ENCODE results near the gene C2CD3. TPM values are rescaled to one million over a fixed set of nuclear protein-coding genes. Genes with fewer than 3 reads are reported as not detected.

Gene C2CD3
- total and polyA plus RNA-seq, 10 of the 15 experiments (the other 5 are each of a cell fraction or from before 2014, with no cell fraction given), result 2.3 to 24.0 (median 16.3) TPM

- POLR2A ChIA-PET, result no interaction called here
Measured at GRCh38 chr11:74057249-74058151, 113.3 kb downstream of the C2CD3 start.

GRCh38 chr11:74055938-74056337, 114.9 kb downstream of the C2CD3 start:
- no TSS peak for BruUV-seq (replicated peaks)
- Histone ChIP-seq H3K9me3 (replicated peaks; ENCODE audit: control insufficient read depth, insufficient read depth, low read length) (peaks cover 2% of the 10 kb centered on the region; the same call in 1 of the 3 replicates), H3K27me3 (replicated peaks in 1 of 2; ENCODE audit: control insufficient read depth in 2 of 2, insufficient read depth in 2 of 2, low read length in 1 of 2) (no peaks in the 10 kb centered on the region), H2AFZ (ENCODE audit: control insufficient read depth, low read depth, low read length) (no peak overlapping the region), H3K4me2 (ENCODE audit: control insufficient read depth, insufficient read depth) (no peak overlapping the region), H3K36me3 (ENCODE audit: control insufficient read depth in 2 of 2, insufficient read depth in 2 of 2, low read length in 1 of 2) (peaks cover 0 to 7% of the 10 kb centered on the region in 2 experiments; a peak in 1 of 4 replicates), H3K79me2 (ENCODE audit: control insufficient read depth, insufficient read depth, low read length) (no peaks in the 10 kb centered on the region), H3K4me3 (no peak overlapping the region), H3K4me1 (ENCODE audit: control insufficient read depth, insufficient read depth, low read length) (no peaks in the 10 kb centered on the region), H4K20me1 (ENCODE audit: control insufficient read depth, insufficient read depth) (no peaks in the 10 kb centered on the region), H3K27ac (ENCODE audit: control insufficient read depth, insufficient read depth) (no peak overlapping the region), H3K9ac (ENCODE audit: control insufficient read depth, insufficient read depth, low read length) (no peak overlapping the region)
- ChIA-PET SMC1A (ENCODE audit: uncharacterized antibody, unreplicated experiment) (interaction anchor here (0.9 to 2.2 kb wide), 3 partner anchors 9 to 75 kb away, joined by 3 to 7 read pairs (median 3); no protein-coding TSS in a partner anchor), RAD21 (ENCODE audit: unreplicated experiment) (no interaction called here), CTCF (interaction anchor here (0.9 kb wide), 1 partner anchor 76 kb away, joined by 3 read pairs; no protein-coding TSS in a partner anchor), POLR2A (no interaction called here)
- no peak for ATAC-seq
- FAIRE-seq, result no peak
- no peak for DNase-seq (ENCODE audit: low read depth, low spot score)
- in situ Hi-C loops (cut with MboI) (no loop called here), intact Hi-C loops (cut with micrococcal nuclease; ENCODE audit: unreplicated experiment) (no loop called here)
- no peak for TF ChIP-seq HDAC6 (IDR thresholded peaks at IDR 0.05; ENCODE audit: unreplicated experiment)
- TF ChIP-seq TCF12 (IDR thresholded peaks at IDR 0.05; ENCODE audit: low read depth, low read length), result no peak
- no peak for TF ChIP-seq ZZZ3 (IDR thresholded peaks at IDR 0.05; ENCODE audit: control insufficient read depth, insufficient read length, low read depth)
- TF ChIP-seq RFX5 (IDR thresholded peaks at IDR 0.05; ENCODE audit: low read depth, low read length), result no peak
- TF ChIP-seq E2F4 (IDR thresholded peaks at IDR 0.05; ENCODE audit: low read depth, low read length), result no peak
- TF ChIP-seq NFXL1 (IDR thresholded peaks at IDR 0.05; ENCODE audit: borderline replicate concordance), result no peak
- no peak for TF ChIP-seq FOXM1 (IDR thresholded peaks at IDR 0.05; ENCODE audit: low read depth, low read length)
- TF ChIP-seq MTA3 (IDR thresholded peaks at IDR 0.05; ENCODE audit: borderline replicate concordance, low read length), result no peak
- no peak for TF ChIP-seq RB1 (IDR thresholded peaks at IDR 0.05; ENCODE audit: borderline replicate concordance)
- no peak for TF ChIP-seq ZNF217 (IDR thresholded peaks at IDR 0.05)
- TF ChIP-seq STAT1 (conservative IDR thresholded peaks at IDR 0.05), result no peak
- TF ChIP-seq TBL1XR1 (IDR thresholded peaks at IDR 0.05; ENCODE audit: low read depth, low read length), result no peak

More at GRCh38 chr11:74057249-74058151, 113.3 kb downstream of the C2CD3 start:
- TF ChIP-seq ZNF622 (IDR thresholded peaks at IDR 0.05), result no peak
- no peak for TF ChIP-seq ASH2L (IDR thresholded peaks at IDR 0.05; ENCODE audit: borderline replicate concordance, low read depth)
- no peak for TF ChIP-seq YY1 (IDR thresholded peaks at IDR 0.05; ENCODE audit: low read depth, low read length)
- TF ChIP-seq BHLHE40 (IDR thresholded peaks at IDR 0.05; ENCODE audit: borderline replicate concordance in 1 of 2, low read depth in 2 of 2, low read length in 1 of 2), result no peak
- no peak for TF ChIP-seq BCL11A (IDR thresholded peaks at IDR 0.05; ENCODE audit: low read depth, low read length)
- no peak for TF ChIP-seq IKZF2 (IDR thresholded peaks at IDR 0.05)
- TF ChIP-seq MEF2B (IDR thresholded peaks at IDR 0.05; ENCODE audit: partially characterized antibody, poor library complexity, severe bottlenecking), result no peak
- no peak for ATAC-seq
- no peak overlapping the region for H3K4me3 ChIP-seq
- WGBS (ENCODE audit: insufficient coverage, insufficient replicate concordance, low lambda C conversion rate, missing lambda C conversion rate), result 96% methylated on average over 8 of the region's 8 CpGs
- intact Hi-C loops (cut with micrococcal nuclease; ENCODE audit: unreplicated experiment), result no loop called here
- no peaks in the 10 kb centered on the region for H3K4me1 ChIP-seq (ENCODE audit: control insufficient read depth, insufficient read depth, low read length)
- peaks cover 0 to 7% of the 10 kb centered on the region in 2 experiments; a peak in 1 of 4 replicates for H3K36me3 ChIP-seq (ENCODE audit: control insufficient read depth in 2 of 2, insufficient read depth in 2 of 2, low read length in 1 of 2)
- RAD21 ChIA-PET (ENCODE audit: unreplicated experiment), result no interaction called here
- no peak overlapping the region for H2AFZ ChIP-seq (ENCODE audit: control insufficient read depth, low read depth, low read length)
- in situ Hi-C loops (cut with MboI), result no loop called here
- H3K9ac ChIP-seq (ENCODE audit: control insufficient read depth, insufficient read depth, low read length), result no peak overlapping the region
- CTCF ChIA-PET, result interaction anchor here (0.6 to 0.7 kb wide), 2 partner anchors 63 to 97 kb away, joined by 3 read pairs; no protein-coding TSS in a partner anchor
- H3K27ac ChIP-seq (ENCODE audit: control insufficient read depth, insufficient read depth), result no peak overlapping the region
- SMC1A ChIA-PET (ENCODE audit: uncharacterized antibody, unreplicated experiment), result interaction anchor here (1.9 to 2.2 kb wide), 2 partner anchors 11 to 77 kb away, joined by 6 to 7 read pairs; no protein-coding TSS in a partner anchor
- H3K4me2 ChIP-seq (ENCODE audit: control insufficient read depth, insufficient read depth), result no peak overlapping the region
- no peaks in the 10 kb centered on the region for H3K27me3 ChIP-seq (replicated peaks in 1 of 2; ENCODE audit: control insufficient read depth in 2 of 2, insufficient read depth in 2 of 2, low read length in 1 of 2)
- FAIRE-seq, result no peak
- no peaks in the 10 kb centered on the region for H3K79me2 ChIP-seq (ENCODE audit: control insufficient read depth, insufficient read depth, low read length)
- BruUV-seq (replicated peaks), result no TSS peak
- no peak for DNase-seq (ENCODE audit: low read depth, low spot score)
- no peaks in the 10 kb centered on the region for H4K20me1 ChIP-seq (ENCODE audit: control insufficient read depth, insufficient read depth)
- peaks cover 2% of the 10 kb centered on the region; the same call in 1 of the 3 replicates for H3K9me3 ChIP-seq (replicated peaks; ENCODE audit: control insufficient read depth, insufficient read depth, low read length)
